GM12878 (cell line): ENCODE measurements around the gene VSX2. TPM values are rescaled to one million over a fixed set of nuclear protein-coding genes. Genes with fewer than 3 reads are reported as not detected.

ENCODE experiments used
- CBX5 ChIP-seq: sonication (generic); IDR thresholded peaks from 2 replicates; pipeline ENCODE4 v1.6.1; 2016; ENCODE audit warnings: low read depth, moderate library complexity, mild to moderate bottlenecking, inconsistent platforms
- CHD2 ChIP-seq: IDR thresholded peaks from 2 replicates; pipeline ENCODE4 v1.6.1; 2011; ENCODE audit warnings: low read depth, low read length, improper control_type of control experiment, borderline replicate concordance
- HDAC6 ChIP-seq: fragments of 200-600 bp; sonication (generic); IDR thresholded peaks from one replicate; pipeline ENCODE4 v1.8.0; 2017; ENCODE audit warnings: antibody characterized with exemption; ENCODE audit not compliant: unreplicated experiment
- MYC ChIP-seq: IDR thresholded peaks from 2 replicates; pipeline ENCODE4 v1.6.1; 2011; ENCODE audit warnings: mild to moderate bottlenecking, low read length, moderate library complexity, inconsistent platforms; ENCODE audit not compliant: insufficient read depth, insufficient replicate concordance, insufficient read length, severe bottlenecking
- POLR2AphosphoS2 ChIP-seq: IDR thresholded peaks from 2 replicates; pipeline ENCODE4 v1.6.1; 2011; ENCODE audit warnings: low read depth, mild to moderate bottlenecking, low read length, improper control_type of control experiment, moderate library complexity
- RB1 ChIP-seq: fragments of 450-650 bp; formaldehyde crosslinking; IDR thresholded peaks from 2 replicates; pipeline ENCODE4 v1.6.1; 2017; ENCODE audit warnings: mild to moderate bottlenecking, borderline replicate concordance
- REST ChIP-seq: IDR thresholded peaks from 2 replicates; pipeline ENCODE4 v1.6.1; 2012; ENCODE audit warnings: mild to moderate bottlenecking, low read depth, low read length
- STAT1 ChIP-seq: fragments of 450-650 bp; conservative IDR thresholded peaks from 2 replicates; pipeline ENCODE4 v1.6.1; 2014; ENCODE audit warnings: antibody characterized with exemption, mild to moderate bottlenecking
- TARDBP ChIP-seq: IDR thresholded peaks from 2 replicates; pipeline ENCODE4 v1.6.1; 2016; ENCODE audit warnings: borderline replicate concordance
- polyA plus RNA-seq, 11 experiments: library from polyadenylated mRNA; depleted of rRNA in 4 of 11; unstranded in 6 of 11; stranded (reverse) in 5 of 11; fragments of >200 nt; fragmentation: Nextera tagmentation in 4 of 11; fragmentation: Illumina TruSeq in 1 of 11; extraction: Ambion mirVana in 4 of 11; extraction: Trizol in 1 of 11; gene quantifications; 1 replicate in 1 of 11; 2 replicates in 10 of 11; pipeline versions ENCODE4 v1.2.1 to v1.2.3, GENCODE V29; 2011 to 2016; ENCODE audit warnings: inconsistent platforms in 2 of 11, missing spikeins in 2 of 11, low read depth in 1 of 11
- total RNA-seq, 4 experiments: library from RNA; depleted of rRNA in 3 of 4; stranded (reverse); fragments of >200 nt in 3 of 4; fragmentation: Illumina TruSeq in 1 of 4; extraction: Trizol in 1 of 4; gene quantifications; 2 replicates each; pipeline versions ENCODE4 v1.2.1 to v1.2.3, GENCODE V29; 2013 to 2021
- TF ChIP-seq, protein P1 (sequence below): fragments of 150-350 bp; IDR thresholded peaks from 2 replicates; pipeline ENCODE4 v1.6.1; 2014; ENCODE audit warnings: mild to moderate bottlenecking, low read depth, low read length
- TF ChIP-seq, protein P2 (sequence below): fragments of 450-650 bp; IDR thresholded peaks from 2 replicates; pipeline ENCODE4 v1.6.1; 2016; ENCODE audit warnings: mild to moderate bottlenecking

VSX2 gene
- total and polyA plus RNA-seq, 10 of the 15 experiments (the other 5 are each of a cell fraction or from before 2014, with no cell fraction given): 0.04 to 0.05 TPM; not detected in 8

GRCh38 chr14:74278080-74278479 lies 38.8 kb downstream of the VSX2 start (continued):
- TF ChIP-seq, protein P1, sequence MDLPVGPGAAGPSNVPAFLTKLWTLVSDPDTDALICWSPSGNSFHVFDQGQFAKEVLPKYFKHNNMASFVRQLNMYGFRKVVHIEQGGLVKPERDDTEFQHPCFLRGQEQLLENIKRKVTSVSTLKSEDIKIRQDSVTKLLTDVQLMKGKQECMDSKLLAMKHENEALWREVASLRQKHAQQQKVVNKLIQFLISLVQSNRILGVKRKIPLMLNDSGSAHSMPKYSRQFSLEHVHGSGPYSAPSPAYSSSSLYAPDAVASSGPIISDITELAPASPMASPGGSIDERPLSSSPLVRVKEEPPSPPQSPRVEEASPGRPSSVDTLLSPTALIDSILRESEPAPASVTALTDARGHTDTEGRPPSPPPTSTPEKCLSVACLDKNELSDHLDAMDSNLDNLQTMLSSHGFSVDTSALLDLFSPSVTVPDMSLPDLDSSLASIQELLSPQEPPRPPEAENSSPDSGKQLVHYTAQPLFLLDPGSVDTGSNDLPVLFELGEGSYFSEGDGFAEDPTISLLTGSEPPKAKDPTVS: no peak
- TF ChIP-seq, protein P2, sequence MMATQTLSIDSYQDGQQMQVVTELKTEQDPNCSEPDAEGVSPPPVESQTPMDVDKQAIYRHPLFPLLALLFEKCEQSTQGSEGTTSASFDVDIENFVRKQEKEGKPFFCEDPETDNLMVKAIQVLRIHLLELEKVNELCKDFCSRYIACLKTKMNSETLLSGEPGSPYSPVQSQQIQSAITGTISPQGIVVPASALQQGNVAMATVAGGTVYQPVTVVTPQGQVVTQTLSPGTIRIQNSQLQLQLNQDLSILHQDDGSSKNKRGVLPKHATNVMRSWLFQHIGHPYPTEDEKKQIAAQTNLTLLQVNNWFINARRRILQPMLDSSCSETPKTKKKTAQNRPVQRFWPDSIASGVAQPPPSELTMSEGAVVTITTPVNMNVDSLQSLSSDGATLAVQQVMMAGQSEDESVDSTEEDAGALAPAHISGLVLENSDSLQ: no peak
- TF ChIP-seq STAT1: no peak
- no peak for TF ChIP-seq HDAC6
- TF ChIP-seq RB1: no peak
- no peak for TF ChIP-seq CBX5
- no peak for TF ChIP-seq CHD2
- no peak for TF ChIP-seq TARDBP
- no peak for TF ChIP-seq POLR2AphosphoS2
- no peak for TF ChIP-seq REST
- no peak for TF ChIP-seq MYC
